Neural progenitor cell (in vitro differentiated cells): ENCODE measurements around the gene SMYD5.

Experiments used
- EZH2 ChIP-seq: fragments of 200-600 bp; sonication (generic); IDR thresholded peaks from 2 replicates; pipeline ENCODE4 v1.6.1; 2017; ENCODE audit warnings: antibody characterized with exemption, mild to moderate bottlenecking, moderate library complexity
- EZH2phosphoT487 ChIP-seq: fragments of 200-600 bp; sonication (generic); IDR thresholded peaks from 2 replicates; pipeline ENCODE4 v1.6.1; 2017; ENCODE audit warnings: antibody characterized with exemption
- TF ChIP-seq, protein P1 (sequence below): fragments of 200-600 bp; sonication (generic); IDR thresholded peaks from 2 replicates; pipeline ENCODE4 v1.5.1; 2017; ENCODE audit warnings: antibody characterized with exemption, mild to moderate bottlenecking

DNA sequence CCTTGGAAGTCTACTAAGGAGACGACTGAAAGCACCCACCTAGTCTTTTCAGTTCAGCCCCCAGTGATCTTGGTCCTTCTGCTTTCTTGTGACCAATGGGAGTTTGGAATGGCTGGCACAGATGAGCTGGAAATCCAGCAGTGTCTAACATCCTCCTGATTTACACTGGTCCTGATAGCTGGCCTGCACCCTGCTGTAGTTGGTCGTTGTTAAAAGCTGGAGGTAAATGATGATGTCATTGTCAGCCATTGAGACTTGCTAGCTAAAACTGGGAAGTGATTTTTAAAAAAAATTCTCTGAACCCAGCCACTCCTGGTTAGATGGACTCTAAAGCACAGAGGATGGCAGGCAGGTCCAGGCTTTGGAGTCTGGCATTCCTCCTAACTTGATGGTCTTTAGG lies 39.4 kb downstream of the SMYD5 start:
- TF ChIP-seq EZH2phosphoT487 (no peak), EZH2 (no peak)
- TF ChIP-seq, protein P1, sequence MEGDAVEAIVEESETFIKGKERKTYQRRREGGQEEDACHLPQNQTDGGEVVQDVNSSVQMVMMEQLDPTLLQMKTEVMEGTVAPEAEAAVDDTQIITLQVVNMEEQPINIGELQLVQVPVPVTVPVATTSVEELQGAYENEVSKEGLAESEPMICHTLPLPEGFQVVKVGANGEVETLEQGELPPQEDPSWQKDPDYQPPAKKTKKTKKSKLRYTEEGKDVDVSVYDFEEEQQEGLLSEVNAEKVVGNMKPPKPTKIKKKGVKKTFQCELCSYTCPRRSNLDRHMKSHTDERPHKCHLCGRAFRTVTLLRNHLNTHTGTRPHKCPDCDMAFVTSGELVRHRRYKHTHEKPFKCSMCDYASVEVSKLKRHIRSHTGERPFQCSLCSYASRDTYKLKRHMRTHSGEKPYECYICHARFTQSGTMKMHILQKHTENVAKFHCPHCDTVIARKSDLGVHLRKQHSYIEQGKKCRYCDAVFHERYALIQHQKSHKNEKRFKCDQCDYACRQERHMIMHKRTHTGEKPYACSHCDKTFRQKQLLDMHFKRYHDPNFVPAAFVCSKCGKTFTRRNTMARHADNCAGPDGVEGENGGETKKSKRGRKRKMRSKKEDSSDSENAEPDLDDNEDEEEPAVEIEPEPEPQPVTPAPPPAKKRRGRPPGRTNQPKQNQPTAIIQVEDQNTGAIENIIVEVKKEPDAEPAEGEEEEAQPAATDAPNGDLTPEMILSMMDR = no peak
